Hematopoietic multipotent progenitor cell treated with erythropoietin and hydrocortisone succinate and interleukin-3 and kit ligand, for 15 days (in vitro differentiated cells): ENCODE measurements around the gene TRIM72.
"Not testable (repeated sequence)": the region's sequence is repeated elsewhere in the genome, so short reads cannot be mapped to it uniquely, and the experiment has no call there.

Source experiments
- DNase-seq: peaks from one replicate; pipeline ENCODE4 v3.0.0-alpha.2; 2015; ENCODE audit warnings: low spot score

TRIM72 gene

DNA sequence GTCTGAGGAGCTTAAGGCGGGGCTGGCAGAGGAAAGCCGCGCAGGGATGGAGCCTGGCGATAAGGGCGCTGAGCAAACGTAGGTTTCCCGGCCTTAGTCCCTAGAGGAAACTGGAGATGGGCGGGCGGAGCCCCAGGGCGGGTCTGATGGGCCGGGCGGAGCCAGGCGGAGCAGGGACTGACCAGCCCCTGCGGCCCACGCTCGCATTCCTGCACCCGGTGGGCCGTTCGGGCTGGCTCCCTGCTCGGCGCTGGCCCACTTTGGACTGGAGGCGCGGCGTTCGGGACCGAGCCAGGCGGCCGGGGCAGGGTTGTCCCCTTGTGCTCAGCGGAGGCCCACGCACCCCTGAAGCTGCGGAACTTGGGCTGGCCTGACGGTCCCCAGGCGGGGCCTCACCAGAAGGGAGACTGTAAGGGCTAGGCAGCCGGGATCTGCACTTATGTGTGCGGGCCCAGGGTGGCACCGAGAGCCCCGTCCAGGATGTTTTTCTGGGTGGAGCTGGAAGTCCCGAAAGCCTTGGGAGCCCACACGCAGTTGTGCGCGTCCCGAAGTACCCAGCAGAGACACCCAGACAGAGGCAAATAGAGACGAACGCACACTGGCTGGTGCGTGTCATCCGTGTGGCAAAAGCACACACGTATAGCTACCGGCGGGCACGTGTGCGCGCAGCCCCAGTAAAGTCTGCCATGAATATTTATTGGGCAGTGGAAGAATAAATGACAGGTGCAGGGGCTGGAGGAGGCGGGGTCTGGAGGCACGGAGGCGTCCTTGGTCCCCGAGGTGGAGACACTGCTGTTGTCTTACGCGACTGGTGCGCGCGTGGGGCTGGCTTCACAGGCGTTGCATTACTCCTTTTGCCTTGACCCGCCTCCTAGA is 1.6 kb downstream of the TRIM72 start:
- no peak for DNase-seq

GRCh38 chr16:31216422-31217135 is 2.7 kb downstream of the TRIM72 start, which contains the start of gene PYDC1:
Gene PYDC1, minus strand, starts transcription at chr16:31217135. Its CDS starts 107 bp downstream, at chr16:31217028.
- DNase-seq: no peak

DNA sequence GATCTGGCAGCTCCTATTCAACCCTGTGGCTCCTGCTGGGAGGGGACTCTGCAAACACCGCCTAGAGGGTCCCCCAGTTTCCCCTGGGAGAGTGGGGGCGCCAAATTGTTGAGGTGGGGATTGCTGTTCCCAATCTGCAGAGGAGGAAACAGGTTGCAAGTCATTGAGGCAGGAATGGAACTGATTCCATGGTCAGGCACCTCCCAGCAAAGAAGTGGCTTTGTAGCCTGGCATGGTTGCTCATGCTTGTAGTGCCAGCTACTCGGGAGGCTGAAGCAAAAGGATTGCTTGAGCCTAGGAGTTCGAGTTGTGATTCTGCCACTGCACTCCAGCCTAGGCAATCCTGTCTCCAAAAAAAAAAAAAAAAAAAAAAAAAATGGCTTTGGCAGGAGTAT is 3.2 kb downstream of the TRIM72 start:
- no peak for DNase-seq

DNA sequence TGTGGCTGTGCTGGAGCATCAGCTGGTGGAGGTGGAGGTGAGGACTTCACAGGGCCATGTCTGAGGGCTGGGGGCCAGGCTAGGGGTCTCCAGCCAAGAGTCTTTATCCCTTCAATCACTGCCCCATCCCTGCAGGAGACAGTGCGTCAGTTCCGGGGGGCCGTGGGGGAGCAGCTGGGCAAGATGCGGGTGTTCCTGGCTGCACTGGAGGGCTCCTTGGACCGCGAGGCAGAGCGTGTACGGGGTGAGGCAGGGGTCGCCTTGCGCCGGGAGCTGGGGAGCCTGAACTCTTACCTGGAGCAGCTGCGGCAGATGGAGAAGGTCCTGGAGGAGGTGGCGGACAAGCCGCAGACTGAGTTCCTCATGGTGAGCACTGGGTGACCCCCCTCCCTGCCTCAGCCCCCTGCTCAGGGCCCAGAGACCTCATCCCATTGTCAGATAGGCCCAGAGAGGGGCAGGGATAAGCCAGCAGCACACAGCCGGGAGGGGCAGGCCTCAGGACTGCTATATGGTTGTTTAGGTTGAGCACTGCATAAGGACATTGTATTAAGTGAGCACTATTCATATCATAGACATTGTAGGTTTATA is 5.3 kb downstream of the TRIM72 start:
- DNase-seq: no peak

DNA sequence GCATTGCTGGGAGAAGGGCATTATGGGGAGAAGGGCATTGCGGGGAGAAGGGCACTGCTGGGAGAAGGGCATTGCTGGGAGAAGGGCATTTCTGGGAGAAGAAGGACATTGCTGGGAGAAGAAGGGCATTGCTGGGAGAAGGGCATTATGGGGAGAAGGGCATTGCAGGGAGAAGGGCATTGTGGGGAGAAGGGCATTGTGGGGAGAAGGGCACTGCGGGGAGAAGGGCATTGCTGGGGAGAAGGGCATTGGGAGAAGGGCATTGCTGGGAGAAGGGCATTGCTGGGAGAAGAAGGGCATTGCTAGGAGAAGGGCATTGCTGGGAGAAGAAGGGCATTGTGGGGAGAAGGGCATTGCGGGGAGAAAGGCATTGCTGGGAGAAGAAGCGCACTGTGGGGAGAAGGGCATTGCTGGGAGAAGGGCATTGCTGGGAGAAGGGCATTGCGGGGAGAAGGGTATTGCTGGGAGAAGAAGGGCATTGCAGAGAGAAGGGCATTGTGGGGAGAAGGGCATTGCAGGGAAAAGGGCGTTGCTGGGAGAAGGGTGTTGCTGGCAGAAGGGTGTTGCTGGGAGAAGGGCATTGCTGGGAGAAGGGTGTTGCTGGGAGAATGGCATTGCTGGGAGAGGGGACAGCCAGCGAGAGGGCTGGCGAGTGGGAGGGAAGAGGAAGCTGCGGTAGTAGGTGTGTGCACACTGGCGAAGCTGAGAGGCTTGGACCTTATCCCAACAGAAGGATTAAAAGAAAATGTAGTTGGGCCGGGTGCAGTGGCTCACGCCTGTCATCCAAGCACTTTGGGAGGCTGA is 7.6 kb downstream of the TRIM72 start:
- no peak for DNase-seq

DNA sequence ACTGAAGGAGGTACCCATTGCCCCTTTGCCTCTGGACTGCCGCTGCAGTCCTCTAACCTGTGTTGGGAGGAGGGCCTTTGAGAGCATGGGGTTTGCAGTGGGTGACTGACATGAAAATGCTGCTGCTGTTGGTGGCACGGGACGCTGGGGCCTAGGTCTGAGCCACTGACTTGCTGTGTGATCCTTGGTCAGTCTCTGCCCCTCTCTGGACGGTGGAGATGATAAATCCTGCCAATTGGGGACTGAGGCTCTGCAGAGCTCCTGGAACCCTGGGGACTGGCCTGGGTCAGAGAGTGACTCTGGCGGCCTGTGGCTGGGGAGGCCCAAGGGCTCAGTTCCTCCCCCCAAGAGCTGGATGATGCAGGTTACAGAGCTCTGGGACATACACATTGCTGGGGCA is 9.1 kb downstream of the TRIM72 start:
- no peak for DNase-seq

GRCh38 chr16:31224092-31224955 is 10.4 kb downstream of the TRIM72 start:
- DNase-seq: no peak

DNA sequence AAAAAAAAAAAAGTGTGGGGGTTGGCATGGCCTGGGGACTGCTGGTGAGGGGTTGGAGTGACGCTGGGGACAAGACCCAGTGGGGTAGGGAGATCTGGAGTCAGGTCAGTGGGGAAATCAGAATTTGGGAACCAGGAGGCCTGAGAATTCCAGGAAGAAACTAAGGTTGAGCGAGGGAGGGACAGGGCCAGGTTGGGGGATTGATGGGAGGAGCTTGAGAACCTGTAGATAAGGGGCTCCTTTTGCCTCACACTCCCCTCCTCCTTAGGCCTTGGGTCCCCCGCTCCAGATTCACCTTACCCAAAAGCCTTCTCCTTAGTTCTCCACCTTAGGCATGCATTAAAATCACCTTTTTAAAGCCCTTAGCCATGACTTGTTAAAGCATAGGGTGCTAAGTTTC is 11.3 kb downstream of the TRIM72 start:
- no peak for DNase-seq

- no peak for DNase-seq
Measured at GRCh38 chr16:31228206-31228605, 14.3 kb downstream of the TRIM72 start.

DNA sequence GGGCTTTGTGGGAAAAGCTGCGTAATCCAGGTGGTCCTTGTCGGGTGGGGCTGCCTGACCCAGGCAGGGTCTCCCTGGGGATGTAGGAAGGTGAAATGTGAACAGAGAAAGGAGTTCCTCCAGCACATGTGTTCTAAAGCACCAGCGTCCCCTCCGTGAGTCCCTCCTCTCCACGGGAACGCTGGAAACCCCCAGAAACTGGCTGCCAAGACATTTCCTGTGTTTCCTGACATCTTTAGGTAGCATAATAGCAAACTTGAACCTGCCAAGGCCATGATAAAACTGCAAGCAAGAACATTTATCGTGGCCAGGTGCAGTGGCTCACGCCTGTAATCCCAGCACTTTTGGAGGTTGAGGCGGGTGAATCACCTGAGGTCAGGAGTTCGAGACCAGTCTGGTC is 15.6 kb downstream of the TRIM72 start:
- no peak for DNase-seq

GRCh38 chr16:31238041-31238440 is 24.1 kb downstream of the TRIM72 start:
- no peak for DNase-seq

DNA sequence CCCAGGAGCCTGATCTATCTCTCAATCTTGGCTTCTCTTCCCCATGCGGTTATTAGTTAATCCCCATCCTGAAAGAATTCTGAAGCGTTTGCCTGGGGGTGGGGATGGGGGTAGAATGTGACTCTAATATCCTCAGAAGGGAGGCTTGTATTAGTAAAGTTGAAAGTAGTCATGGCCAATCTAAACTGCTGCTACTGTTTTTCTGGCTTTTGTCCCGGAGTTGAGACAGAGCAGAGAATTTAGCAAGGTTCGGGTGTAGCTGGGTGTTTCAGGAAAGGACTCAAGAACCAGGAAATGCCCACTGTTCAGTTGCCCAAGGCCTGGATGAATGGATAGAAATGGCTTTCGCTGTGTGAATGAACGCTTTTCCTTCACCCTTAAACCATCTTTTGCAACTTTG is 28.3 kb downstream of the TRIM72 start:
- no peak for DNase-seq

- no peak for DNase-seq
Measured at GRCh38 chr16:31243734-31244670, 30.1 kb downstream of the TRIM72 start.

DNA sequence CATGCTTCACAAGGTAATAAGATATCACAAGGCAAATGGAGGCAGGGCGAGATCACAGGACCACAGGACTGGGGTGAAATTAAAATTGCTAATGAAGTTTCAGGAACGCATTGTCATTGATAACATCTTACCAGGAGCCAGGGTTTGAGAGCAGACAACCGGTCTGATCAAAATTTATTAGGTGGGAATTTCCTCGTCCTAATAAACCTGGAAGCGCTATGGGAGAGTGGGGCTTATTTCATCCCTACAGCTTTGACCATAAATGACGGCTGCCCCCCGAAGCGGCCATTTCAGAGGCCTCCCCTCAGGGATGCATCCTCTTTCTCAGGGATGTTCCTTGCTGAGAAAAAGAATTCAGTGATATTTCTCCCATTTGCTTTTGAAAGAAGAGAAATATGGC is 31.7 kb downstream of the TRIM72 start:
- DNase-seq: not testable (repeated sequence)

- DNase-seq: no peak
Measured at GRCh38 chr16:31246296-31246695, 32.4 kb downstream of the TRIM72 start.

GRCh38 chr16:31248344-31248743 is 34.4 kb downstream of the TRIM72 start:
- no peak for DNase-seq

DNA sequence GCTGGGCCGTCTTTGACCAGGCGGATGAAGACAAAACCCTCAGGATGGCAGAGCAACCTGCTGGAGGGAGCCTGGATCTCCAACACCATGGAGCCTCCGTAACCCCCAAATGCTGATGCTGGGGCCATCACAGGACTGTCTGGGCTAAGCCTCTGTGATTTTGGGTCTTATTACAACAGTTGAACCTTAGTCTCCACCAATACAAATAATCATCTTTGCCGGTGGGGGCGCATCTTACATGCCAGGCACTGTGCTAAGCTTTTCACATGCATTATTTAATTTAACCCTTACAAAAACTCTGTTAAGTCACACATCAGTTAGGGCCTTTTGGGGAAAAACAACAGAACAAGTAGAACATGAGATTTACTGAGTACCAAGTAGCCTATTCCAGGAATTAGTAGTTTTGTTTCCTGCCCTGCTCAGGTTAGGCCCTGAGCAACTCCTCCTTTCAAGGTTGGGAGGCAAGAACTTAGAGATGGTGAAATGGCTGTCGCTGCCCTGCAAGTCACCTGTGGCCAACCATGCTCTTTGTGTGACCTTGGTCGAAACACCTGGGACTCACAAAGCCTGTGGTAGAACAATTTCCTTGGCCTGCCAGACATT is 37.0 kb downstream of the TRIM72 start:
- no peak for DNase-seq

DNA sequence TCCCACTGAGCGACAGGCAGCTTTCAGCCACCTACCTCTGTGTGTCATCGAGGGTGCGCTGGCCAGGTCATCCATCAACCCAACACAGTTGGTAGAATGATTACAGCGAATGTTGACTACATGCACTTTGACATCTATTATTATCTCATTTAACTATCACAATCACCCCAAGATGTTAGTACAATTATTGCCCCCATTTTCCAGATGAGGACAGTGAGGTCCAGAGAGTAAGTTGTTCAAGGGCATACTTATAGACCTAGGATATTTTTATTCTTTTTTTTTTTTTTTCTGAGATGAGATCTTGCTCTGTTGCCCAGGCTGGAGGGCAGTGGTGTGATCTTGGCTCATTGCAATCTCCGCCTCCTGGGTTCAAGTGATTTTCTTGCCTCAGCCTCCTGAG is 37.5 kb downstream of the TRIM72 start:
- no peak for DNase-seq

- no peak for DNase-seq
Measured at GRCh38 chr16:31253642-31254045, 39.7 kb downstream of the TRIM72 start.

GRCh38 chr16:31256466-31256865 is 42.5 kb downstream of the TRIM72 start:
- no peak for DNase-seq
